ENCODE measurements around the gene COX10.

COX10 gene

DNA sequence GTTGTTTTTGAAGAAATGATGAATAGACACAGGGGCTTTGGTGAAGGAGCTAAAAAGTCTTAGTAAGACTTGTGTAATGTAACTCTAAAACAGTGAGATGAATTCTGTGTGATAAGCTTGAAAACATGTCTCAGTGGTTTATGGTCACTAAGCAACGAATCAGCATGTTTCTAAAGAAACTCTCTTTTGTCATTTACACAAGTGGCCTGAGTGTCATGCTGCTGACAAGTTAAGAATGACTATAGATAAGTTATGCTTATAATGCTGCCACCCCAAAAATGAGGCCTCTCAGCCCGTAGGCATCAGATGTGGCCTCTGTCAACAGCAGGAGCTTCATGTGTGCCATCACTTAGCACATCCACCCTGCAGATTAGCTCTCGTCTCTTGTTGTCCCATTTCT, 8.7 kb downstream of the COX10 start:
- no peak for DNase-seq
- Histone ChIP-seq H3K4me3 (ENCODE audit: low read depth, low read length) (no peak overlapping the region), H3K9me3 (ENCODE audit: severe bottlenecking) (no peaks in the 10 kb centered on the region), H3K36me3 (peaks cover 28% of the 10 kb centered on the region), H3K27me3 (ENCODE audit: insufficient read depth, low read depth, severe bottlenecking) (no peaks in the 10 kb centered on the region), H3K27ac (no peak overlapping the region)
- TF ChIP-seq, protein P1, sequence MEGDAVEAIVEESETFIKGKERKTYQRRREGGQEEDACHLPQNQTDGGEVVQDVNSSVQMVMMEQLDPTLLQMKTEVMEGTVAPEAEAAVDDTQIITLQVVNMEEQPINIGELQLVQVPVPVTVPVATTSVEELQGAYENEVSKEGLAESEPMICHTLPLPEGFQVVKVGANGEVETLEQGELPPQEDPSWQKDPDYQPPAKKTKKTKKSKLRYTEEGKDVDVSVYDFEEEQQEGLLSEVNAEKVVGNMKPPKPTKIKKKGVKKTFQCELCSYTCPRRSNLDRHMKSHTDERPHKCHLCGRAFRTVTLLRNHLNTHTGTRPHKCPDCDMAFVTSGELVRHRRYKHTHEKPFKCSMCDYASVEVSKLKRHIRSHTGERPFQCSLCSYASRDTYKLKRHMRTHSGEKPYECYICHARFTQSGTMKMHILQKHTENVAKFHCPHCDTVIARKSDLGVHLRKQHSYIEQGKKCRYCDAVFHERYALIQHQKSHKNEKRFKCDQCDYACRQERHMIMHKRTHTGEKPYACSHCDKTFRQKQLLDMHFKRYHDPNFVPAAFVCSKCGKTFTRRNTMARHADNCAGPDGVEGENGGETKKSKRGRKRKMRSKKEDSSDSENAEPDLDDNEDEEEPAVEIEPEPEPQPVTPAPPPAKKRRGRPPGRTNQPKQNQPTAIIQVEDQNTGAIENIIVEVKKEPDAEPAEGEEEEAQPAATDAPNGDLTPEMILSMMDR (IDR thresholded peaks at IDR 0.05; ENCODE audit: low read depth, low read length) = no peak

DNA sequence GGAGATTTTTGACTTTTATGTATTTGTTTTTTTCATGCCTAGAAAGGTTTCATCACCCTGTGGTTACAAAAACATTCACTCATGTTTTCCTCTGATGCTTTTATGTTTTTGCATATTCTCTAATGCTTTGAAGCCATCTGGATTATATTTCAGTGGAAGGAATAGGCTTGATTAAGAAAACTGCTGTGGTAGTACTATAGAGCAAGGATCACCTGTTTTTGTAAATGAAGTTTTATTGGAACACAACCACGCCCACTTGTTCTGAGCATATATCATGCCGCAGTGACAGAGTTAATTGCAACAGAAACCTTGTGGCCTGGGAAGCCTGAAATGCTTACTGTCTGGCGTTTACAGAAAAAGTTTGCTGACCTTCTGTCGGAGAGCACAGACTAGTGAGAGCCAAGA, 11.5 kb downstream of the COX10 start:
- Histone ChIP-seq H3K36me3 (peaks cover 22% of the 10 kb centered on the region), H3K27me3 (ENCODE audit: insufficient read depth, low read depth, severe bottlenecking) (no peaks in the 10 kb centered on the region), H3K27ac (no peak overlapping the region), H3K4me3 (ENCODE audit: low read depth, low read length) (no peak overlapping the region), H3K9me3 (ENCODE audit: severe bottlenecking) (no peaks in the 10 kb centered on the region)
- TF ChIP-seq, protein P1 (IDR thresholded peaks at IDR 0.05; ENCODE audit: low read depth, low read length) = no peak
- no peak for DNase-seq

DNA sequence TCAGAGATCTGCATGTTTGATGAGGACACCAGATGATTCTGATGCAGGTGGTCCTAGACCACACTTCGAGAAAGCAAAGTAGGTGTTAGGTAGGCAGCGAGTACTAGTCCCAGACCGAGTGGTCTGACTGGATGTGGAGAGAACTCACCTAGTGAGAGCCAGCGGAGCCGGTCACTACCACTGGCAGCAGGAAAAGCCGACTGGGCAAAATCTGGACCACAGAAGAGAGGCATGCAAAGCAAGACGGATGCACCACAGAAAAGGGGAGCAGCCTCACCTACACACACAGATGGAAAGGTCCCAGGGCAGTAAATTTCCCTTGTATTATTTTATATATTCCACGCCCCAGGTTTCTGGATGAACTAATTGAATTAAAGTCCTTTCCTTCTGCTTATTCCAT, 13.5 kb downstream of the COX10 start:
- no peaks in the 10 kb centered on the region for H3K27me3 ChIP-seq (ENCODE audit: insufficient read depth, low read depth, severe bottlenecking)
- peaks cover 14% of the 10 kb centered on the region for H3K36me3 ChIP-seq
- H3K9me3 ChIP-seq (ENCODE audit: severe bottlenecking) = no peaks in the 10 kb centered on the region
- H3K27ac ChIP-seq = no peak overlapping the region
- no peak overlapping the region for H3K4me3 ChIP-seq (ENCODE audit: low read depth, low read length)
- TF ChIP-seq, protein P1 (IDR thresholded peaks at IDR 0.05; ENCODE audit: low read depth, low read length) = no peak
- DNase-seq = no peak

DNA sequence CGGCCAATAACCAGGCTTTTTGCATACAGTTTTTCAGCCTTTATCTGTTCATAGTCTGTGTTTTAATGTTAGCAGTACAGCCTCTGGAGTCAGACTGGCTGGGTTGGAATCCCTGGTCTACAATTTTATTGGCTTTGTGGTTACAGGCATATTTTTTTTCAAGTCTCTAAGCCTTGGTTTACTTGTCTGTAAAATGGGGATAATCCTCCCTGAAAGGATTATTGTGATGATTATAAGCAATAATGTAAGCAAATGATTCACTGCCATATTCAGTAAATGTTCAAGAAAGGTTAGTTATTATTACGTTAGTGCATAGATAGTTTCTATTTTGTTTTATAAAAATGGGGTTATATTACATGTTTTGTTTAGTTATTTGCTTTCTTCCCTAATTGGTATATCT, 15.7 kb downstream of the COX10 start:
- Histone ChIP-seq H3K27ac (no peak overlapping the region), H3K9me3 (ENCODE audit: severe bottlenecking) (no peaks in the 10 kb centered on the region), H3K27me3 (ENCODE audit: insufficient read depth, low read depth, severe bottlenecking) (no peaks in the 10 kb centered on the region), H3K4me3 (ENCODE audit: low read depth, low read length) (no peak overlapping the region), H3K36me3 (peaks cover 3% of the 10 kb centered on the region)
- DNase-seq = no peak
- TF ChIP-seq, protein P1 (IDR thresholded peaks at IDR 0.05; ENCODE audit: low read depth, low read length) = no peak

DNA sequence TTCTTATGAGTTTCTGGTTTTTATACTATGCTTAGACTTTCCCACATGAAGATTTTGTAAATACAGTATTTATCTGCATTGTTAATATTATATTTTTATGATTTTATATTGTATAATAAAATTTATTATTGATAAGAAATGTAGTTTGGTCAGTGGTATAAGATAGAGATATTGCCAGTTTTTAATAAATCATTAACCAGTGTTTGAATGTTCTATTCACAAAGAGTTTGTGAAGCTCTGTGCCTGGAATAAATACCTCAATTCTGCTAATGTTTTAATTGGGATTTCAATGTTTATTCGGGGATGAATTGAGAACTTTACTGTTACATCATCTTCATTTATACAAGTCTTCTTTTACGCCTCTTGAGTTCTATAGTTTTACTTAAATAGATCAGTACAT, 16.9 kb downstream of the COX10 start:
- Histone ChIP-seq H3K4me3 (ENCODE audit: low read depth, low read length) (no peak overlapping the region), H3K27ac (no peak overlapping the region), H3K27me3 (ENCODE audit: insufficient read depth, low read depth, severe bottlenecking) (no peaks in the 10 kb centered on the region), H3K9me3 (ENCODE audit: severe bottlenecking) (no peaks in the 10 kb centered on the region), H3K36me3 (peaks cover 3% of the 10 kb centered on the region; the same call in 1 of the 2 replicates)
- DNase-seq = no peak
- TF ChIP-seq, protein P1 (IDR thresholded peaks at IDR 0.05; ENCODE audit: low read depth, low read length) = no peak

DNA sequence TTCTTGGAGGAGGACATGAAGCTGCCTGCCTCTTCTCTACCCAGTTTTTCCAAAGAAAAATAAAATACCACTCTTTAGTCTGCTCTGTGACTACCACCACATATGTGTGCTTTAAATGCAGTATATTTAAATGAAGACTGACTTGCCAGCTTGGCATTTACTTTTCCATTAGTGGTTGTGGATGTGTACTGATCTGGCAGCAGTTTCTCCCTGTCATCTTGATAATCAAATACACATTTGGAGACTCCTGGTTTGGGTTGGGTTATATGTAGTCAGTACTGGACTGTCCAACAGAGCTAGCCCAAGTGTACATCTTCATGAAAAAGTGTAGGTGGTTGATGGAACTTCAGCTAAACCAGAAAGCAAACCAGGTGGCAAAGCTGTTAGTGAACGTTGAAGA, 19.9 kb downstream of the COX10 start:
- no peaks in the 10 kb centered on the region for H3K9me3 ChIP-seq (ENCODE audit: severe bottlenecking)
- H3K4me3 ChIP-seq (ENCODE audit: low read depth, low read length) = no peak overlapping the region
- peaks cover 3% of the 10 kb centered on the region; the same call in 1 of the 2 replicates for H3K36me3 ChIP-seq

More for the DNA sequence above, 19.9 kb downstream of the COX10 start:
- Histone ChIP-seq H3K27ac (no peak overlapping the region), H3K27me3 (ENCODE audit: insufficient read depth, low read depth, severe bottlenecking) (no peaks in the 10 kb centered on the region)
- DNase-seq = no peak
- TF ChIP-seq, protein P1 (IDR thresholded peaks at IDR 0.05; ENCODE audit: low read depth, low read length) = no peak

All from WERI-Rb-1 (cell line).